K562 (cell line): ENCODE data around the gene CAPN2.

Experiments
- ZZZ3 ChIP-seq: fragments of 450-650 bp; IDR thresholded peaks from 2 replicates; pipeline ENCODE4 v1.6.1; 2016; ENCODE audit warnings: antibody characterized with exemption, mild to moderate bottlenecking, moderate library complexity
- TF ChIP-seq, protein P1 (sequence below): sonication (generic); formaldehyde crosslinking; IDR thresholded peaks from 2 replicates; pipeline ENCODE4 v1.9.0; 2022; ENCODE audit warnings: mild to moderate bottlenecking, missing genetic modification reagents
- TF ChIP-seq, protein P2 (sequence below): sonication (generic); formaldehyde crosslinking; IDR thresholded peaks from 2 replicates; pipeline ENCODE4 v1.8.1; 2022; ENCODE audit warnings: missing genetic modification reagents

DNA sequence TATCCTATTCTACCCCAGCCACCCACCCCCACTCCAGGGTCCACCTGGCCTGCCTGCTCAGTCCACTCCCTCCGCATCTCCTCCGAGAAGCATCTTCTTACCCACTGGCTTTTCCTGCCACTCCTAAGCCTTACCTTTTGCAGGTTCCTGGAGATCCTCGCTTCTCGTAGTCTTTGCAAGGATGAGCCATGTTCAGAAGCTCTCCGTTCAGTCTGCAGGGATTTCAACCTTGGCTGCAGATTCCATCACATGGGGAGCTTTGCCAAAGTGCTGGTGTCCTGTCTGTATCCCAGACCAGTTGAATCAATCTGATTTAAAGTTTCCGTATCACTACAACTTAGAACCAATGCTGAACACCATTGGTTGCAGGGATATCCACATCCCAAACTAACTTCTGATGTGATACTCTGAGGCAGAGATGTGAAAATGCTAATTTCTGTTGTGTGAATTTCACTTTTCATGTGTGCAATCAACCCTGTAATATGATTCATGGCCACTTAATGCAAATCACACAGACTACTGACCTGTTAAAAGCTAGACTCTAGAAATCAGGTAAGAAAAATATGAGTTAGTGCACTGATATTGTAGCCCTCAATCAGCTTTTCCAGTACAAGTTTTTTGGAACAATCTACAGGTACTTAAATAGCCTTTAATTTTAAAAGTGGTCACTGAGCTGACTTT lies 61.9 kb downstream of the CAPN2 start:
- TF ChIP-seq, protein P1, sequence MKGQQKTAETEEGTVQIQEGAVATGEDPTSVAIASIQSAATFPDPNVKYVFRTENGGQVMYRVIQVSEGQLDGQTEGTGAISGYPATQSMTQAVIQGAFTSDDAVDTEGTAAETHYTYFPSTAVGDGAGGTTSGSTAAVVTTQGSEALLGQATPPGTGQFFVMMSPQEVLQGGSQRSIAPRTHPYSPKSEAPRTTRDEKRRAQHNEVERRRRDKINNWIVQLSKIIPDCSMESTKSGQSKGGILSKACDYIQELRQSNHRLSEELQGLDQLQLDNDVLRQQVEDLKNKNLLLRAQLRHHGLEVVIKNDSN (CRISPR knock-in tag): no peak
- no peak for TF ChIP-seq ZZZ3
- TF ChIP-seq, protein P2, sequence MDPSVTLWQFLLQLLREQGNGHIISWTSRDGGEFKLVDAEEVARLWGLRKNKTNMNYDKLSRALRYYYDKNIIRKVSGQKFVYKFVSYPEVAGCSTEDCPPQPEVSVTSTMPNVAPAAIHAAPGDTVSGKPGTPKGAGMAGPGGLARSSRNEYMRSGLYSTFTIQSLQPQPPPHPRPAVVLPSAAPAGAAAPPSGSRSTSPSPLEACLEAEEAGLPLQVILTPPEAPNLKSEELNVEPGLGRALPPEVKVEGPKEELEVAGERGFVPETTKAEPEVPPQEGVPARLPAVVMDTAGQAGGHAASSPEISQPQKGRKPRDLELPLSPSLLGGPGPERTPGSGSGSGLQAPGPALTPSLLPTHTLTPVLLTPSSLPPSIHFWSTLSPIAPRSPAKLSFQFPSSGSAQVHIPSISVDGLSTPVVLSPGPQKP (CRISPR knock-in tag): no peak
